Measurements from ENCODE around the gene ABCB1. TPM values are rescaled to one million over a fixed set of nuclear protein-coding genes. Genes with fewer than 3 reads are reported as not detected.

The ABCB1 gene
- total and polyA plus RNA-seq, 2 of the 13 experiments (the other 11 are each of a cell fraction or from before 2014, with no cell fraction given), result 42.8 to 52.6 TPM

GRCh38 chr7:87475359-87476178, 125.1 kb downstream of the ABCB1 start, which contains the start of gene ABCB4 (continued):
- TF ChIP-seq THAP7 (CRISPR knock-in tag; IDR thresholded peaks at IDR 0.05) (no peak), ERF (CRISPR knock-in tag; IDR thresholded peaks at IDR 0.05) (no peak), DZIP1 (CRISPR knock-in tag; IDR thresholded peaks at IDR 0.05) (no peak), HNRNPUL1 (IDR thresholded peaks at IDR 0.05; ENCODE audit: low read depth, low read length) (no peak), ZNF878 (CRISPR knock-in tag; IDR thresholded peaks at IDR 0.05) (no peak), NPAS2 (CRISPR knock-in tag; IDR thresholded peaks at IDR 0.05; ENCODE audit: borderline replicate concordance) (no peak), RBFOX2 (IDR thresholded peaks at IDR 0.05; ENCODE audit: low read depth, low read length) (peak; percentile 98), FOXO1 (CRISPR knock-in tag; IDR thresholded peaks at IDR 0.05) (0 out of 2 replicates have a peak, but pooled peaks have one; percentile 8), ZSCAN20 (CRISPR knock-in tag; IDR thresholded peaks at IDR 0.05; ENCODE audit: borderline replicate concordance) (no peak), ZNF790 (CRISPR knock-in tag; IDR thresholded peaks at IDR 0.05; ENCODE audit: borderline replicate concordance) (no peak), PRMT3 (CRISPR knock-in tag; IDR thresholded peaks at IDR 0.05; ENCODE audit: borderline replicate concordance, low read depth) (no peak; the same call in 1 of the 2 replicates), ZNF335 (CRISPR knock-in tag; IDR thresholded peaks at IDR 0.05) (no peak), FOXO4 (CRISPR knock-in tag; conservative IDR thresholded peaks at IDR 0.05) (0 out of 2 replicates have a peak, but pooled peaks have one; percentile 31), GABPA (IDR thresholded peaks at IDR 0.05; ENCODE audit: low read depth, low read length) (no peak), GABPA (CRISPR knock-in tag; IDR thresholded peaks at IDR 0.05; ENCODE audit: low read depth) (no peak), NR2F1 (CRISPR knock-in tag; IDR thresholded peaks at IDR 0.05) (no peak), RXRA (CRISPR knock-in tag; IDR thresholded peaks at IDR 0.05) (peak; percentile 55; the same call in 1 of the 2 replicates), ZNF629 (CRISPR knock-in tag; conservative IDR thresholded peaks at IDR 0.05) (no peak; the same call in 1 of the 2 replicates)
- TF ChIP-seq, protein P1, sequence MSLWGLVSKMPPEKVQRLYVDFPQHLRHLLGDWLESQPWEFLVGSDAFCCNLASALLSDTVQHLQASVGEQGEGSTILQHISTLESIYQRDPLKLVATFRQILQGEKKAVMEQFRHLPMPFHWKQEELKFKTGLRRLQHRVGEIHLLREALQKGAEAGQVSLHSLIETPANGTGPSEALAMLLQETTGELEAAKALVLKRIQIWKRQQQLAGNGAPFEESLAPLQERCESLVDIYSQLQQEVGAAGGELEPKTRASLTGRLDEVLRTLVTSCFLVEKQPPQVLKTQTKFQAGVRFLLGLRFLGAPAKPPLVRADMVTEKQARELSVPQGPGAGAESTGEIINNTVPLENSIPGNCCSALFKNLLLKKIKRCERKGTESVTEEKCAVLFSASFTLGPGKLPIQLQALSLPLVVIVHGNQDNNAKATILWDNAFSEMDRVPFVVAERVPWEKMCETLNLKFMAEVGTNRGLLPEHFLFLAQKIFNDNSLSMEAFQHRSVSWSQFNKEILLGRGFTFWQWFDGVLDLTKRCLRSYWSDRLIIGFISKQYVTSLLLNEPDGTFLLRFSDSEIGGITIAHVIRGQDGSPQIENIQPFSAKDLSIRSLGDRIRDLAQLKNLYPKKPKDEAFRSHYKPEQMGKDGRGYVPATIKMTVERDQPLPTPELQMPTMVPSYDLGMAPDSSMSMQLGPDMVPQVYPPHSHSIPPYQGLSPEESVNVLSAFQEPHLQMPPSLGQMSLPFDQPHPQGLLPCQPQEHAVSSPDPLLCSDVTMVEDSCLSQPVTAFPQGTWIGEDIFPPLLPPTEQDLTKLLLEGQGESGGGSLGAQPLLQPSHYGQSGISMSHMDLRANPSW (CRISPR knock-in tag; IDR thresholded peaks at IDR 0.05; ENCODE audit: borderline replicate concordance), result no peak
